Loucy (cell line): ENCODE data around the gene ILK.

Experiments
- H2AFZ ChIP-seq: fragments of 200-600 bp; sonication (generic); 2 replicates; pipeline ENCODE4 v1.6.0; 2016; ENCODE audit warnings: antibody characterized with exemption, mild to moderate bottlenecking, low read length, moderate library complexity
- H3F3A ChIP-seq: fragments of 200-600 bp; 2 replicates; pipeline ENCODE4 v1.6.0; 2016; ENCODE audit warnings: antibody characterized with exemption, low read depth, mild to moderate bottlenecking
- H3K27me3 ChIP-seq: fragments of 200-600 bp; sonication (generic); 2 replicates; pipeline ENCODE4 v1.6.1; 2014; ENCODE audit warnings: low read length, mild to moderate bottlenecking; ENCODE audit not compliant: insufficient read depth, poor library complexity, severe bottlenecking
- H3K36me3 ChIP-seq: fragments of 200-600 bp; sonication (generic); 2 replicates; pipeline ENCODE4 v1.6.1; 2016; ENCODE audit warnings: low read length; ENCODE audit not compliant: insufficient read depth
- H3K4me1 ChIP-seq: fragments of 200-600 bp; sonication (generic); 2 replicates; pipeline ENCODE4 v1.5.1; 2014; ENCODE audit warnings: low read length, mild to moderate bottlenecking; ENCODE audit not compliant: insufficient read depth, poor library complexity, severe bottlenecking
- H3K4me2 ChIP-seq: fragments of 200-600 bp; sonication (generic); 2 replicates; pipeline ENCODE4 v1.6.0; 2014; ENCODE audit warnings: antibody characterized with exemption, low read length, low read depth, mild to moderate bottlenecking; ENCODE audit not compliant: poor library complexity, severe bottlenecking
- H3K4me3 ChIP-seq: fragments of 200-600 bp; sonication (generic); 2 replicates; pipeline ENCODE4 v1.5.1; 2014; ENCODE audit warnings: low read length, mild to moderate bottlenecking, mixed read lengths; ENCODE audit not compliant: poor library complexity, severe bottlenecking
- H3K79me2 ChIP-seq: fragments of 200-600 bp; sonication (generic); 2 replicates; pipeline ENCODE4 v1.6.1; 2014; ENCODE audit warnings: low read length; ENCODE audit not compliant: insufficient read depth
- H3K9ac ChIP-seq: fragments of 200-600 bp; sonication (generic); 2 replicates; pipeline ENCODE4 v1.6.0; 2014; ENCODE audit warnings: mild to moderate bottlenecking, low read depth, low read length, moderate library complexity; ENCODE audit not compliant: poor library complexity, severe bottlenecking
- H3K9me2 ChIP-seq: fragments of 200-600 bp; sonication (generic); replicated peaks from 2 replicates; pipeline ENCODE4 v1.6.1; 2016; ENCODE audit warnings: low read depth, low read length, mixed read lengths
- H3K9me3 ChIP-seq: fragments of 200-600 bp; sonication (generic); 2 replicates; pipeline ENCODE4 v1.6.1; 2014; ENCODE audit warnings: mild to moderate bottlenecking, antibody characterized with exemption, low read length, low read depth; ENCODE audit not compliant: insufficient read depth
- H4K20me1 ChIP-seq: fragments of 200-600 bp; sonication (generic); 2 replicates; pipeline ENCODE4 v1.6.0; 2014; ENCODE audit warnings: antibody characterized with exemption, low read length, mild to moderate bottlenecking; ENCODE audit not compliant: insufficient read depth, poor library complexity, severe bottlenecking
- EZH2phosphoT487 ChIP-seq: fragments of 200-600 bp; IDR thresholded peaks from 2 replicates; pipeline ENCODE4 v1.6.1; 2018; ENCODE audit warnings: antibody characterized with exemption, mild to moderate bottlenecking, moderate library complexity, borderline replicate concordance
- TF ChIP-seq, protein P1 (sequence below): fragments of 200-600 bp; sonication (generic); conservative IDR thresholded peaks from 2 replicates; pipeline ENCODE4 v1.5.1; 2014; ENCODE audit warnings: mild to moderate bottlenecking, antibody characterized with exemption, low read length

Gene ILK

DNA sequence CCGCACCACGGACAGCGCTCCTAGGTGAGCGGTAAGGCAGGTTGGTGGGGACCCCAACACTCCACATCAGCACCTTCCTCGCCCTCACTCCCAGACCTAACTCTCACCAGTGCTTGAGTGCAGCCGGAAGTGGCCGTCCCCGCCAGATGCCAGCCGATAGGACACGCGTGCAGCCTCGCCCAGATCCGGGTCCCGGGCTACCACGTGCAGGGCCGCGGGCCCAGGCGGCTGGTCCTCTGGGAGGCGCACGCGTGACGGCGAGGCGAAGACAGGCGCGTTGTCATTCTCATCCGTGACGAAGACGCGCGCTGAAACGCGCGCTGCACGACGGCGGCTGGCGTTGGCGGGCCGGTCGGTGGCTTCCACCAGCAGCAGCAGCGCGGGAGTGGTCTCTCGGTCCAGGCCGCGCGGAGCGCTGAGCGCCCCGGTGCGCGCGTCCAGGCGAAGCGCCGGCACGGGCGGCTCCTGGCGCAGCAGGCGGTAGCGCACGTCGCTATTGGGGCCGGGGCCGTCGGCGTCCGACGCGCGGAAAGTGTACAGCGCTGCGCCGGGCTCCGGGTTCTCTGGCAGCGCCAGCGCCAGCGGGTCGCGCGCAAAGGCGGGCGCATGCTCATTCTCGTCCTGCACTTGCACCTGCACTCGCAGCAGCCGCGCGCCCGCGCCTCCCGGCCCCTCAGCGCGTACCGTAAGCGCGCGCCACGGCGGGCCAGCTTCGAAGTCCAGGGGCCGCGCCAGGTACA lies 26.5 kb downstream of the ILK start:
- Histone ChIP-seq H3K79me2 (no peaks in the 10 kb centered on the region), H3K27me3 (no peaks in the 10 kb centered on the region), H3K36me3 (no peaks in the 10 kb centered on the region), H3K9ac (no peak overlapping the region), H3K4me1 (peaks cover 5% of the 10 kb centered on the region), H2AFZ (no peak overlapping the region), H3F3A (no peaks in the 10 kb centered on the region), H3K4me2 (no peak overlapping the region), H4K20me1 (no peaks in the 10 kb centered on the region), H3K4me3 (no peak overlapping the region), H3K9me2 (no peaks in the 10 kb centered on the region), H3K9me3 (no peaks in the 10 kb centered on the region)
- TF ChIP-seq, protein P1, sequence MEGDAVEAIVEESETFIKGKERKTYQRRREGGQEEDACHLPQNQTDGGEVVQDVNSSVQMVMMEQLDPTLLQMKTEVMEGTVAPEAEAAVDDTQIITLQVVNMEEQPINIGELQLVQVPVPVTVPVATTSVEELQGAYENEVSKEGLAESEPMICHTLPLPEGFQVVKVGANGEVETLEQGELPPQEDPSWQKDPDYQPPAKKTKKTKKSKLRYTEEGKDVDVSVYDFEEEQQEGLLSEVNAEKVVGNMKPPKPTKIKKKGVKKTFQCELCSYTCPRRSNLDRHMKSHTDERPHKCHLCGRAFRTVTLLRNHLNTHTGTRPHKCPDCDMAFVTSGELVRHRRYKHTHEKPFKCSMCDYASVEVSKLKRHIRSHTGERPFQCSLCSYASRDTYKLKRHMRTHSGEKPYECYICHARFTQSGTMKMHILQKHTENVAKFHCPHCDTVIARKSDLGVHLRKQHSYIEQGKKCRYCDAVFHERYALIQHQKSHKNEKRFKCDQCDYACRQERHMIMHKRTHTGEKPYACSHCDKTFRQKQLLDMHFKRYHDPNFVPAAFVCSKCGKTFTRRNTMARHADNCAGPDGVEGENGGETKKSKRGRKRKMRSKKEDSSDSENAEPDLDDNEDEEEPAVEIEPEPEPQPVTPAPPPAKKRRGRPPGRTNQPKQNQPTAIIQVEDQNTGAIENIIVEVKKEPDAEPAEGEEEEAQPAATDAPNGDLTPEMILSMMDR: no peak
- no peak for TF ChIP-seq EZH2phosphoT487

- no peak overlapping the region for H2AFZ ChIP-seq
- H3K9me3 ChIP-seq: no peaks in the 10 kb centered on the region
- H3K4me1 ChIP-seq: peaks cover 12% of the 10 kb centered on the region
- H3K9me2 ChIP-seq: no peaks in the 10 kb centered on the region
- no peak overlapping the region for H3K4me3 ChIP-seq
- H3K4me2 ChIP-seq: no peak overlapping the region
- H3K79me2 ChIP-seq: no peaks in the 10 kb centered on the region
- no peaks in the 10 kb centered on the region for H3F3A ChIP-seq
- H4K20me1 ChIP-seq: no peaks in the 10 kb centered on the region
- no peak overlapping the region for H3K9ac ChIP-seq
- no peaks in the 10 kb centered on the region for H3K36me3 ChIP-seq
- TF ChIP-seq, protein P1: no peak
- no peak for TF ChIP-seq EZH2phosphoT487
- no peaks in the 10 kb centered on the region for H3K27me3 ChIP-seq
Measured at GRCh38 chr11:6630632-6631291, 27.2 kb downstream of the ILK start.

- Histone ChIP-seq H3F3A (no peaks in the 10 kb centered on the region), H4K20me1 (no peaks in the 10 kb centered on the region), H3K27me3 (no peaks in the 10 kb centered on the region), H3K36me3 (no peaks in the 10 kb centered on the region), H3K4me3 (no peak overlapping the region), H2AFZ (no peak overlapping the region), H3K79me2 (no peaks in the 10 kb centered on the region), H3K4me2 (no peak overlapping the region), H3K9ac (no peak overlapping the region), H3K4me1 (peaks cover 14% of the 10 kb centered on the region), H3K9me2 (no peaks in the 10 kb centered on the region), H3K9me3 (no peaks in the 10 kb centered on the region)
- TF ChIP-seq EZH2phosphoT487: no peak
- TF ChIP-seq, protein P1: no peak
Measured at GRCh38 chr11:6631361-6631890, 27.9 kb downstream of the ILK start.
